Natural killer cell treated with Interleukin-12 subunit alpha and Interleukin-12 subunit beta and Interleukin-15 and Interleukin-18, amount 100 ng/mL, for 72 hours (primary cell): ENCODE data around the gene SDC1. TPM values are rescaled to one million over a fixed set of nuclear protein-coding genes. Genes with fewer than 3 reads are reported as not detected.

Experiments used
- ATAC-seq, 2 donors: fragments of 150-1000 bp; cut with Tn5 transposase in 1 of 2; sonication (Bioruptor Pico), chemical (Tn5 transposase) in 1 of 2; 2 replicates each; pipeline ENCODE4 v1.10.0; 2021
- DNase-seq: peaks from one replicate; pipeline ENCODE4 v3.0.0; 2022; ENCODE audit warnings: low spot score
- H3K27ac Mint-ChIP-seq, 2 donors: 1 replicate in 1 of 2; 2 replicates in 1 of 2; pipeline ENCODE4 v1.8.0; 2022; ENCODE audit warnings: mixed read lengths in 2 of 2, mild to moderate bottlenecking in 1 of 2, moderate library complexity in 1 of 2
- H3K27me3 Mint-ChIP-seq, 2 donors: 1 replicate in 1 of 2; 2 replicates in 1 of 2; pipeline ENCODE4 v1.8.0; 2022; ENCODE audit warnings: mixed read lengths in 2 of 2
- H3K36me3 Mint-ChIP-seq: one replicate; pipeline ENCODE4 v1.8.0; 2022; ENCODE audit warnings: mixed read lengths
- H3K4me1 Mint-ChIP-seq, 2 donors: 1 replicate in 1 of 2; 2 replicates in 1 of 2; pipeline ENCODE4 v1.8.0; 2022; ENCODE audit warnings: low read depth in 2 of 2, mixed read lengths in 2 of 2, mild to moderate bottlenecking in 1 of 2
- H3K4me3 Mint-ChIP-seq: one replicate; pipeline ENCODE4 v1.8.0; 2022; ENCODE audit warnings: mixed read lengths
- H3K9me3 Mint-ChIP-seq: 2 replicates; pipeline ENCODE4 v1.8.0; 2022; ENCODE audit warnings: mixed read lengths
- total RNA-seq, 2 donors: library from RNA; stranded (reverse); gene quantifications; one replicate each; pipeline ENCODE4 v1.2.3, GENCODE V29; 2022

The SDC1 gene
- total RNA-seq, 2 donors from 2014 or later: not detected

GRCh38 chr2:20184067-20184938, 40.6 kb downstream of the SDC1 start:
- no peaks in the 10 kb centered on the region for H3K4me1 Mint-ChIP-seq
- no peak overlapping the region for H3K27ac Mint-ChIP-seq
- no peak for DNase-seq
- no peak for ATAC-seq
- H3K4me3 Mint-ChIP-seq: no peak overlapping the region
- H3K9me3 Mint-ChIP-seq: no peaks in the 10 kb centered on the region
- H3K36me3 Mint-ChIP-seq: no peaks in the 10 kb centered on the region
- H3K27me3 Mint-ChIP-seq: peaks cover 3 to 8% of the 10 kb centered on the region in 2 donors

GRCh38 chr2:20183373-20183772, 41.6 kb downstream of the SDC1 start:
- H3K36me3 Mint-ChIP-seq: no peaks in the 10 kb centered on the region
- H3K4me1 Mint-ChIP-seq: no peaks in the 10 kb centered on the region
- H3K9me3 Mint-ChIP-seq: no peaks in the 10 kb centered on the region
- no peak for ATAC-seq
- H3K4me3 Mint-ChIP-seq: no peak overlapping the region
- H3K27ac Mint-ChIP-seq: no peak overlapping the region
- no peak for DNase-seq
- H3K27me3 Mint-ChIP-seq: peaks cover 3 to 8% of the 10 kb centered on the region in 2 donors

GRCh38 chr2:20182241-20182931, 42.5 kb downstream of the SDC1 start:
- no peak for ATAC-seq
- no peak for DNase-seq
- Mint-ChIP-seq H3K27me3 (peaks cover 3 to 8% of the 10 kb centered on the region in 2 donors), H3K4me3 (no peak overlapping the region), H3K9me3 (no peaks in the 10 kb centered on the region), H3K36me3 (no peaks in the 10 kb centered on the region), H3K4me1 (no peaks in the 10 kb centered on the region), H3K27ac (no peak overlapping the region)

- Mint-ChIP-seq H3K9me3 (no peaks in the 10 kb centered on the region), H3K4me1 (no peaks in the 10 kb centered on the region), H3K27me3 (peaks cover 3 to 8% of the 10 kb centered on the region in 2 donors), H3K4me3 (no peak overlapping the region), H3K27ac (no peak overlapping the region), H3K36me3 (no peaks in the 10 kb centered on the region)
- ATAC-seq (no peak), DNase-seq (no peak)
Measured at GRCh38 chr2:20181761-20182160, 43.2 kb downstream of the SDC1 start.

GRCh38 chr2:20180676-20181648, 44.0 kb downstream of the SDC1 start:
- Mint-ChIP-seq H3K4me1 (no peaks in the 10 kb centered on the region), H3K9me3 (no peaks in the 10 kb centered on the region), H3K4me3 (no peak overlapping the region), H3K36me3 (no peaks in the 10 kb centered on the region), H3K27me3 (peaks cover 3 to 8% of the 10 kb centered on the region in 2 donors), H3K27ac (no peak overlapping the region)
- DNase-seq: no peak
- no peak for ATAC-seq

- ATAC-seq (no peak), DNase-seq (no peak)
- H3K27me3 Mint-ChIP-seq: peaks cover 3 to 8% of the 10 kb centered on the region in 2 donors
- H3K9me3 Mint-ChIP-seq: no peaks in the 10 kb centered on the region
- H3K27ac Mint-ChIP-seq: no peak overlapping the region
- no peaks in the 10 kb centered on the region for H3K36me3 Mint-ChIP-seq
- H3K4me1 Mint-ChIP-seq: no peaks in the 10 kb centered on the region
- H3K4me3 Mint-ChIP-seq: no peak overlapping the region
Measured at GRCh38 chr2:20179755-20180594, 45.0 kb downstream of the SDC1 start.

GRCh38 chr2:20179466-20179754, 45.5 kb downstream of the SDC1 start:
- no peaks in the 10 kb centered on the region for H3K9me3 Mint-ChIP-seq
- H3K4me1 Mint-ChIP-seq: no peaks in the 10 kb centered on the region
- DNase-seq (no peak), ATAC-seq (no peak)
- no peak overlapping the region for H3K4me3 Mint-ChIP-seq
- no peak overlapping the region for H3K27ac Mint-ChIP-seq
- peaks cover 3 to 8% of the 10 kb centered on the region in 2 donors for H3K27me3 Mint-ChIP-seq
- H3K36me3 Mint-ChIP-seq: no peaks in the 10 kb centered on the region

- peaks cover 3 to 8% of the 10 kb centered on the region in 2 donors for H3K27me3 Mint-ChIP-seq
- H3K27ac Mint-ChIP-seq: no peak overlapping the region
- H3K36me3 Mint-ChIP-seq: no peaks in the 10 kb centered on the region
- H3K4me3 Mint-ChIP-seq: no peak overlapping the region
- H3K9me3 Mint-ChIP-seq: no peaks in the 10 kb centered on the region
- no peak for DNase-seq
- H3K4me1 Mint-ChIP-seq: no peaks in the 10 kb centered on the region
- ATAC-seq: no peak
Measured at GRCh38 chr2:20178666-20179465, 46.1 kb downstream of the SDC1 start.

- DNase-seq (no peak), ATAC-seq (no peak)
- Mint-ChIP-seq H3K36me3 (no peaks in the 10 kb centered on the region), H3K4me3 (no peak overlapping the region), H3K4me1 (no peaks in the 10 kb centered on the region), H3K27ac (no peak overlapping the region), H3K9me3 (no peaks in the 10 kb centered on the region), H3K27me3 (peaks cover under 1 to 3% of the 10 kb centered on the region in 2 donors)
Measured at GRCh38 chr2:20178249-20178607, 46.7 kb downstream of the SDC1 start.

GRCh38 chr2:20177556-20178248, 47.2 kb downstream of the SDC1 start:
- H3K27ac Mint-ChIP-seq: no peak overlapping the region
- no peaks in the 10 kb centered on the region for H3K27me3 Mint-ChIP-seq
- H3K9me3 Mint-ChIP-seq: no peaks in the 10 kb centered on the region
- DNase-seq: no peak
- no peak for ATAC-seq
- no peaks in the 10 kb centered on the region for H3K4me1 Mint-ChIP-seq
- H3K4me3 Mint-ChIP-seq: no peak overlapping the region
- H3K36me3 Mint-ChIP-seq: no peaks in the 10 kb centered on the region

GRCh38 chr2:20176760-20177159, 48.2 kb downstream of the SDC1 start:
- Mint-ChIP-seq H3K27ac (no peak overlapping the region), H3K27me3 (no peaks in the 10 kb centered on the region), H3K4me3 (no peak overlapping the region), H3K4me1 (no peaks in the 10 kb centered on the region), H3K36me3 (no peaks in the 10 kb centered on the region), H3K9me3 (no peaks in the 10 kb centered on the region)
- ATAC-seq: no peak
- DNase-seq: no peak

GRCh38 chr2:20175931-20176330, 49.0 kb downstream of the SDC1 start:
- no peak for ATAC-seq
- no peak overlapping the region for H3K27ac Mint-ChIP-seq
- no peak overlapping the region for H3K4me3 Mint-ChIP-seq
- H3K36me3 Mint-ChIP-seq: no peaks in the 10 kb centered on the region
- H3K4me1 Mint-ChIP-seq: no peaks in the 10 kb centered on the region
- H3K9me3 Mint-ChIP-seq: no peaks in the 10 kb centered on the region
- H3K27me3 Mint-ChIP-seq: no peaks in the 10 kb centered on the region
- no peak for DNase-seq
